Osteocyte (in vitro differentiated cells): ENCODE results near the gene BMAL2. TPM values are rescaled to one million over a fixed set of nuclear protein-coding genes. Genes with fewer than 3 reads are reported as not detected.
A peak's percentile ranks its signal among the peaks of the same experiment; 100 is the strongest.

Source experiments
- DNase-seq: peaks from one replicate; pipeline ENCODE4 v3.0.0; 2021; ENCODE audit warnings: mixed read lengths; ENCODE audit not compliant: unreplicated experiment; ENCODE audit errors: extremely low spot score
- H3K27ac Mint-ChIP-seq: one replicate; pipeline ENCODE4 v1.8.0; 2021; ENCODE audit warnings: mild to moderate bottlenecking, mixed read lengths; ENCODE audit not compliant: unreplicated experiment
- H3K27me3 Mint-ChIP-seq: one replicate; pipeline ENCODE4 v1.8.0; 2021; ENCODE audit warnings: mixed read lengths; ENCODE audit not compliant: unreplicated experiment
- H3K36me3 Mint-ChIP-seq: one replicate; pipeline ENCODE4 v1.8.0; 2021; ENCODE audit warnings: mixed read lengths; ENCODE audit not compliant: unreplicated experiment
- H3K4me1 Mint-ChIP-seq: one replicate; pipeline ENCODE4 v1.8.0; 2021; ENCODE audit warnings: mixed read lengths; ENCODE audit not compliant: unreplicated experiment
- H3K4me3 Mint-ChIP-seq: one replicate; pipeline ENCODE4 v1.8.0; 2021; ENCODE audit warnings: mild to moderate bottlenecking, moderate library complexity, mixed read lengths; ENCODE audit not compliant: unreplicated experiment
- H3K9me3 Mint-ChIP-seq: one replicate; pipeline ENCODE4 v1.8.0; 2021; ENCODE audit warnings: mixed read lengths; ENCODE audit not compliant: unreplicated experiment
- CTCF ChIP-seq: fragments of 200-600 bp; sonication (generic); IDR thresholded peaks from 2 replicates; pipeline ENCODE4 v1.5.0; 2021; ENCODE audit warnings: antibody characterized with exemption, mild to moderate bottlenecking, moderate library complexity
- long read RNA-seq: library from polyadenylated mRNA; unstranded; transcript quantifications from one replicate; pipeline ENCODE4 v2.0.0, GENCODE V29; 2021
- total RNA-seq: library from RNA; stranded (reverse); gene quantifications from 2 replicates; pipeline ENCODE4 v1.2.1, GENCODE V29; 2021

Gene BMAL2, protein sequence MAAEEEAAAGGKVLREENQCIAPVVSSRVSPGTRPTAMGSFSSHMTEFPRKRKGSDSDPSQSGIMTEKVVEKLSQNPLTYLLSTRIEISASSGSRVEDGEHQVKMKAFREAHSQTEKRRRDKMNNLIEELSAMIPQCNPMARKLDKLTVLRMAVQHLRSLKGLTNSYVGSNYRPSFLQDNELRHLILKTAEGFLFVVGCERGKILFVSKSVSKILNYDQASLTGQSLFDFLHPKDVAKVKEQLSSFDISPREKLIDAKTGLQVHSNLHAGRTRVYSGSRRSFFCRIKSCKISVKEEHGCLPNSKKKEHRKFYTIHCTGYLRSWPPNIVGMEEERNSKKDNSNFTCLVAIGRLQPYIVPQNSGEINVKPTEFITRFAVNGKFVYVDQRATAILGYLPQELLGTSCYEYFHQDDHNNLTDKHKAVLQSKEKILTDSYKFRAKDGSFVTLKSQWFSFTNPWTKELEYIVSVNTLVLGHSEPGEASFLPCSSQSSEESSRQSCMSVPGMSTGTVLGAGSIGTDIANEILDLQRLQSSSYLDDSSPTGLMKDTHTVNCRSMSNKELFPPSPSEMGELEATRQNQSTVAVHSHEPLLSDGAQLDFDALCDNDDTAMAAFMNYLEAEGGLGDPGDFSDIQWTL
- 5.5 and 6.4 TPM in 2 replicates for total RNA-seq
- long read RNA-seq, partial matches to known transcripts = 0 of 1 reads
- long read RNA-seq, other reads (novel, unspliced or antisense) = 1 of 1 reads

DNA sequence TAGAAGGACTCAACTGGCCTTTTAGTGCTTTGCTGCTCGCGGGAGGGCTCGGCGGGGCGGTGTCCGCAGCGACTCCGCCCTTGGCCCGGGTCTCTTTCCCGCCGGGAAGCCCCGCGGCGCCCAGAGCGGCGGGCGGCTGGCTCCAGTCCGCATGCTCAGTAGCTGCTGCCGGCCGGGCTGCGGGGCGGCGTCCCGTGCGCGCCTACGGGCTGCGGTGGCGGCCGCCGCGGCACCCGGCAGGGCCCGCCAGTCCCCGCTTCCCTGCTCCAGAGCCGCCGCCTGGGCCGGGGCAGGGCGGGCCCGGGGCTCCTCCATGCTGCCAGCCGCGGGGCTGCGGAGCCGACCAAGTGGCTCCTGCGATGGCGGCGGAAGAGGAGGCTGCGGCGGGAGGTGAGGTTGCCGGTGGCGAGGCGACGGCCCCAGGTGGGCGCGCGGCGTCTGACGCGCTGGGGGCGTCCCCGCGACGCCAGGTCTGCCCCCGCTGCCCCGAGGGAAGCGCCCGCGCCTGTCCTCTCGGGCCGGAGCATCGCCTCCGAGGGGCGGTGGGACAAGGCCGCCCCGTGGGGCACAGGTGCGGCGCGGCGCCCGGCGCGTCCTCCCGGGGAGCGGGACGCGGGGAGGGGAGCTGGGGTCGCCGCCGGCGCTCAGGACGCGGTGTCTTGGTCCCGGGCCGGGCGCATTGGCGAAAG is at the start of gene BMAL2:
Gene BMAL2 (plus strand): TSS at position 123 of the 689 bp plus-strand sequence. CDS start 237 bp downstream, at position 360.
- Mint-ChIP-seq H3K27me3 (no peaks in the 10 kb centered on the region), H3K27ac (peak within 1 kb of the TSS; percentile 66), H3K4me1 (peaks cover 33% of the 10 kb centered on the region), H3K9me3 (no peaks in the 10 kb centered on the region), H3K4me3 (peak within 1 kb of the TSS; percentile 92), H3K36me3 (peaks cover 2% of the 10 kb centered on the region)
- DNase-seq = peak; percentile 85
- no peak for TF ChIP-seq CTCF

DNA sequence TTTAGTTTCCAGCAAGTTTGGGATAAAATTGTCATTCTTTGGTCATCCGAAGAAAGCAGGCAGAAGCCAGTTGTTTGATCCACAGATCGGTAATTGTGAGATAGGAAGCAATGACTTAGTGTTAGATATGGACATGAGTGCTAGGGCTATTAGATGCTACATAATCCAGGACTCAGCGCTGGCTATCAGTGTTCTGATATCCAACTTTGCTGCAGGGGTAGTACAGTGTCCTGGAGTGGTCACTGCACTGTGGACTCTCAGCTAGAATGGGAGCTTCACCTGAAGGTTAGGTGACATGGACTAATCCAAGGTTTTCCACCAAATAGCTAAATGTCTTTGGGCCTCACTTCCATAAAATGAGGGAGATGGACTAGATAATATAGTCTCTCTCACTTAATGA is 48.6 kb upstream of the BMAL2 start:
- Mint-ChIP-seq H3K27ac (peak overlapping the region; percentile 85), H3K4me3 (no peak overlapping the region)
- no peak for TF ChIP-seq CTCF

DNA sequence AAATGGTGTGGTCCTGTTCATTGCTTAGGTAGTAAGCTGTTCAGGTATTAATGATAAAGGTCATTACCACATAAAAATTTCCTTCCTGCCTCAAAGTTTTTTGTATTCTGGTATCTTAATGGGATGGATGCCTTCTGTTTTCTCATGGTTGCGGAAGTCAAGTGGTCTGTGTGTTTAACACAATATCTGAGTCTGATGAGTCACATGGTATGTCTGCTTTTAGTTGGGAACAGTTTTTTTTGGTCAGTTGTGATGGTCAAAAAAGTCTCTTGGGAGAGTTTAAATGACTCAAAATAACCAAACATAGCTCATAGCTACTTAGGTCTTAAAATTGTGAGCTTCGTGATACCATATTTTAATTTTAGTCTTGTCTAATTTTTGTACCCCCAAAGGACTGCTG is 47.9 kb upstream of the BMAL2 start:
- Mint-ChIP-seq H3K27ac (peak overlapping the region; percentile 85), H3K27me3 (no peaks in the 10 kb centered on the region), H3K4me3 (peak overlapping the region; percentile 12), H3K9me3 (no peaks in the 10 kb centered on the region), H3K36me3 (peaks cover 12% of the 10 kb centered on the region), H3K4me1 (peaks cover 49% of the 10 kb centered on the region)
- no peak for TF ChIP-seq CTCF
- DNase-seq = no peak

More for the DNA sequence above, 48.6 kb upstream of the BMAL2 start:
- Mint-ChIP-seq H3K27me3 (no peaks in the 10 kb centered on the region), H3K4me1 (peaks cover 42% of the 10 kb centered on the region), H3K36me3 (peaks cover 12% of the 10 kb centered on the region), H3K9me3 (no peaks in the 10 kb centered on the region)
- DNase-seq = no peak

GRCh38 chr12:27285403-27285802 is 47.2 kb upstream of the BMAL2 start:
- TF ChIP-seq CTCF = no peak
- DNase-seq = no peak
- Mint-ChIP-seq H3K4me3 (no peak overlapping the region), H3K9me3 (no peaks in the 10 kb centered on the region), H3K4me1 (peaks cover 48% of the 10 kb centered on the region), H3K27me3 (no peaks in the 10 kb centered on the region), H3K27ac (peak overlapping the region; percentile 85), H3K36me3 (peaks cover 10% of the 10 kb centered on the region)
